Activated CD8-positive, alpha-beta memory T cell treated with anti-CD3 and anti-CD28 coated beads for 24 hours (primary cell): ENCODE results near the gene HOXA6.

Source experiments
- DNase-seq: peaks from one replicate; pipeline ENCODE4 v3.0.0-alpha.2; 2020

The HOXA6 gene

GRCh38 chr7:27106181-27106900 is 41.2 kb downstream of the HOXA6 start:
- DNase-seq: no peak

GRCh38 chr7:27105301-27106031 is 42.1 kb downstream of the HOXA6 start:
- DNase-seq: no peak

- no peak for DNase-seq
Measured at GRCh38 chr7:27104341-27105058, 43.1 kb downstream of the HOXA6 start.

- no peak for DNase-seq
Measured at GRCh38 chr7:27103489-27104226, 43.9 kb downstream of the HOXA6 start.

- DNase-seq: no peak
Measured at GRCh38 chr7:27102581-27103442, 44.8 kb downstream of the HOXA6 start, which contains the start of gene HOXA2. HOXA2 (minus strand) TSS chr7:27102683; CDS start chr7:27102500, 183 bp downstream.

- DNase-seq: no peak
Measured at GRCh38 chr7:27101957-27102580, 45.5 kb downstream of the HOXA6 start.

GRCh38 chr7:27101171-27101956 is 46.2 kb downstream of the HOXA6 start:
- DNase-seq: no peak

- DNase-seq: no peak
Measured at GRCh38 chr7:27100694-27101170, 46.8 kb downstream of the HOXA6 start.

GRCh38 chr7:27099453-27100370 is 47.9 kb downstream of the HOXA6 start:
- no peak for DNase-seq

GRCh38 chr7:27098578-27099451 is 48.8 kb downstream of the HOXA6 start:
- no peak for DNase-seq

GRCh38 chr7:27097686-27098577 is 49.6 kb downstream of the HOXA6 start:
- DNase-seq: no peak

GRCh38 chr7:27096768-27097514 is 50.6 kb downstream of the HOXA6 start:
- peak; percentile 59 for DNase-seq

- DNase-seq: peak; percentile 81
Measured at GRCh38 chr7:27095897-27096767, 51.4 kb downstream of the HOXA6 start, which contains the start of gene HOXA1. HOXA1 (minus strand) TSS chr7:27096000; CDS start chr7:27095912, 88 bp downstream.
